GM21786 (cell line): ENCODE data around the gene ALKBH5.

Source experiments
- ATAC-seq: cut with Tn5 transposase; IDR thresholded peaks from one replicate; pipeline ENCODE4 v1.9.1; 2021; ENCODE audit not compliant: unreplicated experiment

The ALKBH5 gene

DNA sequence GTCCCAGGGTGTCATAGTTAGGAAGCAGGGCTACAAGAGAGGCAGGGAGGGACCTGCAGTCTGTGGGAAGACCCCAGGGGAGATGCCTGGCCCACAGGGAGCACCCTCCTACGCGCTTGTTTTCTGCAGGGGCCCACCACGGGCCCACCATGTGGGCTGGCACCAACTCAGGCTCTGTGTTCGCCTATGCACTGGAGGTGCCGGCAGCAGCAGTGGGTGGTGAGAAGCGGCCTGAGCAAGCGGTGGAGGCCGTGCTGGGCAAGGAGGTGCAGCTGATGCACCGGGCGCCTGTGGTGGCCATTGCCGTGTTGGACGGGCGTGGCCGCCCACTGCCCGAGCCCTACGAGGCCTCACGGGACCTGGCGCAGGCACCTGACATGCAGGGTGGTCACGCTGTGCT, 56.8 kb downstream of the ALKBH5 start:
- no peak for ATAC-seq

DNA sequence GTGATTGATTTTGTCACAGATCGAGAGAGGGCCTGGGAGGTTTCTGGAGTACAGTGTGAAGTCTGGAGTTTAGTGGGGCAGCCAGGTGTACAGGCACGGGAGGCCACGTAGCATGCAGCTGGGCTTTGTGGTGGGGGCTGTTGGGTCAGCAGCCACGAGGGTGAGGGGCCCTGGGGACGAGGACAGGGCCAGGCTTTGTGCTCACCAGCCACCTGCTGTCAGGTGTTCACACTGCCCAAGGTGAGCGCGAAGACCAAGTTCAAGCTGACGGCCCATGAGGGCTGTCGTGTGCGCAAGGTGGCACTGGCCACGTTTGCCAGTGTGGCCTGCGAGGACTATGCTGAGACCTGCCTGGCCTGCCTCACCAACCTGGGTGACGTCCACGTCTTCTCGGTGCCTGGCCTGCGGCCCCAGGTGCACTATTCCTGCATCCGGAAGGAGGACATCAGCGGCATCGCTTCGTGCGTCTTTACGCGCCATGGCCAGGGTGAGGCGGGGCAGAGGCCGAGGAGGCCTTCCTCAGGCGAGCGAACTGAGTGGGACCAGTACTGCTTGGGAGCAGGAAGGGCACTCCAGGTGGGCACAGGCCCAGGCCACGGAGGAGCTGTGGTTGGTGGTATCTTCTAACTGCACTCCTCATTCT, 57.7 kb downstream of the ALKBH5 start:
- no peak for ATAC-seq

DNA sequence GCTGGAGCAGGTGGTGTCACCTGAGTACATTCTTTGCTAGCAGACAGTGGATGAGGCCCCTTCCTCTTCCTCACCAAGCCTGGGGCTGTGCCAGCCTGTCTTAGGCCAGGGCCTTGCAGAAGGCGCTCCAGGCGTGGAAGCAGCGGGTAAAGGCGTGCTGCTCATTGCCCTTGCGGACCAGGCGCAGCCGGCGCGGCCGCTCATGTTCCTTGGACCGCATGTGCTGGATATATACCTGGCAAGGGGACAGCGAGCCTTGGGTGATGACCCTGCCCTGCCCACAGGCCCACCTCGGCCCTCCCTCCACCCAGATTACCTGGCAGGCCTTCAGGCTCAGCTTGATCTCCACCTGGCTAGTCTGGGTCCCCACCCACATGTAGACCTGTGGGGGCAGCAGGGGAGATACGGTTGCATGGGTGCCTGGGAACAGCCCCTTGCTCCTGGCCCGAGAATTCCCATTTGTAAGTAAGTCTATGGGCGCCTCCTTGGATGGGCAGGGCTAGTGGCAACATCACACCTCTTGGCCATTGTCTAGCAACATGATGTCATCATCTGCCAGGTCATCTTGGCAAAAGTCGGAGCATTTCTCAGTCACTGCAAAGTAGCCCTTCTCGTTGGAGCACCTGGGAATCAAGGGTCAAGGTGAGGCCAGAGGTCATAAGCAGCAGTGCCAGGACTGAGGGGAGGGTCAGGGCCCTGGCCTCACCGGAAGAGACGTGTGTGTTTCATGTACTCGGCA, 61.6 kb downstream of the ALKBH5 start:
- ATAC-seq, result no peak

DNA sequence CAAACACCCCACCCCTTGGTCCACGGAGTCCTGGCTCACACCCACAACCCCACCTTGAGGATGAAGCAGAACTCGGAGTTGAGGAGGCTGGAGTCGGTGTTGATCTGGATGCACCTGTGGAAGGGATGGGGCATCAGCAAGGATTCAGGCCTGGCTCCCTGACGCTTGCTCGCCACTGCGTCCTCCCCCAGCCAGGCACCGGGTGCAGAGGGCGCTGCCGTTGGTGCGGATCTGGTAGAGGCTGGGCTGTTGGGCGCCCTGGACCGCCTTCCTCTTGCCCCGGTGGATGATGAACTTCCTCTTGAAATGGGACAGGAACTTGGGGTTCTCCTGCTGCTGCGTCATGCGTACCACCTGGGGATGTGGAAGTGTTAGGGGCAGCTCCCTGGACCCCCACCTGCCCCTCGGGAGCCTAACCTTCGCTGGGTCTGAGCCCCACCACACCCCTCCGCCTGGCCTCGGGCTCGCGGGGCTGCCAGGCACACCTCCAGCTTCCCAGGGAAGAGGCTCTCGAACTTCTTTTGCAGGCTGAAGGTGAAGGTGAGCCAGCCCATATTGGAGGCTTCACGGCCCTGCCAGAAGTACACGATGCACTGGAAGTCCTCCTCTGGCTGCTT, 62.6 kb downstream of the ALKBH5 start:
- no peak for ATAC-seq

DNA sequence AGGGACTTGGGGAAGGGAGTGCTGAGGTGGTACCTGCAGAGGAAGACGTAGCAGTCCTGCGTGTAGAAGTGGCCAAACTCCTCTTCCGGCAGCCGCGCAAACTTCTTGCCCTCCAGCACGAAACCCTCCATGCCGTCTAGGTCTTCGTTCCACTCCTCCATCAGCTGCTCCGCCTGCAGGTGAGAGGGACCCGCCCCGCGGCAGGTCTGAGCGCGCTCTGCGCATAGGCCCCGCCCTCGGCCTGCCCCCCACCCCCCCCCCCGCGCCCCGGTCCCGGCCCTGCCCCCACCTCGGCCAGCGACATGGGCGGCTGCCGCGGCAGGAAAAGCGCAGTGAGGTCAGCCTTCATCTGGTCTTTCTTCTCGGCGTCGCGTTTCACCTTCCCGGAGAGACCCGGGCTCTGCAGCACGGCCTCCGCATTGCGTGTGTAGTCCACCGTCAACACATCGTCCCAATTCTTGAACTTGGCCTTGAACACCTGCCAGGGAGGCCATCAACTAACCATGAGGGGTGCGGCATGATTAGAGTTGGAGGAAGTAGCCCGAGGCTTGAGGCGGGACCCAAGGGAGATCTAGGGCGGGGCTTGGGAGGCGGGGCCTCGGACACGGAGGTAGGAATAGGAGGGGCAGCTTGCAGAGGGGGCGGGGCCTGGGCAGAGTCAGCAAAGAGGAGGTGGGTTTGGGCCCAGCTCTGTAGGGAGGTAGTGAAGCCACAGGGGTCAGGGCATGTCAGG, 63.4 kb downstream of the ALKBH5 start:
- no peak for ATAC-seq

DNA sequence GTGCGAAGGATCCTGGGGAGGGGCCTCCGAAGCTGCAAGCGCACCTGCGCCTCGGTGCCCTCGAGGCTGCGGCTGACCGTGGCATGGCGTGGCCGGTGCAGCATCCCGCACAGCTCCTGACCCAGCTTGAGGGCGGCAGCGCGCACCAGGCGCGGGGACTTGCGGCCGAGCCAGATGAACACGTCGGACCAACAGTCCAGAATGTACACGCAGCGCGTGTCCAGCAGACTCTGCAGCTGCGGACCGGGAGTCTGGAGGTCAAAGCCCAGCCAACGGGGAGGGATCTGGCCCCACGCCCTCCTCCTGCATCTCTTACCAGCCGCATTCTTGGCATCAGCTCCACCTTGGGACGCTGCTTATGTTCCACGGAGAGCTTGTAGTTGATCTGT, 64.0 kb downstream of the ALKBH5 start:
- no peak for ATAC-seq

DNA sequence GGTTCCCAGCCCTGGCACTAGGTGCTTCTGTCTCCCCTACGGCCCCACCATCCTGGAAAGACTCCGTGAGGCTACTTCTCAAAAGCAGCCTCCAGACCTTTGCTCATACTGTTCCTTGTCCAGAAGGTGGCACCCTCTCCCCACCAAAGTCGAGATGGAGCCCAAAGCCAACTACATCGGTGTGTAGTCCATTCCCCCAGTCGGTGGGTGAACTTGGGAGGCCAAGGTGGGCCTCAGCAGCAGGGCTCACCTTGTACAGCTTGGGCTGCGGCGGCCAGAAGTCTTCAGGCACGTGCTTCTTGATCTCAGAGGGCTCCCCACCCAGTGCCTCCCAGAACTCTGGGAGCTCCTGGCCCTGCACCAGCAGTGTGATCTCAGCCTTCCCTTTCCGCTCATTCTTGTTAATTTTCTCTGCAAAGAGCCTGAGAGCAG, 64.7 kb downstream of the ALKBH5 start:
- no peak for ATAC-seq

DNA sequence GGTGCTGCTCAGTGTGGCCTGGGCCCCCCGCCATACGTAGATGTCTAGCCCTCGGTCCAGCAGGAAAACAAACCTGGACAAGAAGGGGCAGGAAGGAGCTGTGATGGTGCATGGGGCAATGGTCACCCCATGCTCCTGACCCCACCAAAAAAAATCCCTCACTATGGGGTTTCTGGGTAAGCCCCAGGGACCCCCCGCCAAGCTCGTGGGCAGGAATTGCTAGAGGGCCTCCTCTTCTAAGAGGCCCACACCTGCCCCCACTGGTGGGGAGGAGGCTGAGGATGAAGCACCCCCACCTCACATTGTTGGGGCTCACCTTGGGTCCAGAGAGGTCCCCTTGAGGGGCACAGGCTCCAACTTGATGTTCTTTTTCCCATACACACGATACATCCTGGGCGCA, 65.2 kb downstream of the ALKBH5 start:
- no peak for ATAC-seq

DNA sequence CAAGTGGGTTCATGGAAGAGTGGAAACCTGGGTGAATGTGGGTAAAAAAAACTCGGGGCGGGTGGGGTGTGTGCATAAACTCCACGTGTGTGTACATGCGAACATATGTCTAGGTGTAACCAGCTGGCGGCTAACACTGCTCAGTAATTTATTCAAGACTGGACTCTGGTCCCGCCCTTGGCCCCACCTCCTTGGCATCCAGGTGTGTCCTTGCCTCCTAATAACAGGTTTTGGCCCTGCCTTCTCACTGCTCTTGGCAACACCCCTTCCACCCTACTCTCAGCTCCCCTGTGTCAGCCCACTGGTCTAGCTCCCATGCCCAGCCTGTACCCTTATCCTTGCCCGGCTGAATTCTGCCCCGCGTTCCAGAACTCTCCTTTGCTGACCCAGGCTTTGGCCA, 66.6 kb downstream of the ALKBH5 start:
- no peak for ATAC-seq

DNA sequence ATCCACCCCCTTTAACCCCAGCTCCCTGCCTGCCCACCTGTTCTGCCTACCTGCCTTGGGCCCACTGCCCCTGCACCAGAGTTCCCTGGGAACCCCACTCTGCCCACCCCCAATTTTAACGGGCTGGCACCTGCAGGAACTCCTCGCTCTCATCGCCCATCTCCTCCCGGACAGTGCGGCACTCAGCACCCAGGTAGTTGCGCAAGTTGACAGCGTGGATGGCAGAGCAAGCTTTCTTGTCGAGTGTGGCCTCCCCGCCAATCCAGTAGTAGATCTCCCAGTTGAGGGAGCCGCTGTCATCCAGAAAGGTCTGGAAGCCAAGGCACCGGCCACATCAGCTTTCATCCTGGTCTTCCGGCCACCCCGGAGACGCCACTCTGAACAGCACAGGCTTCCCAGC, 67.1 kb downstream of the ALKBH5 start:
- no peak for ATAC-seq

DNA sequence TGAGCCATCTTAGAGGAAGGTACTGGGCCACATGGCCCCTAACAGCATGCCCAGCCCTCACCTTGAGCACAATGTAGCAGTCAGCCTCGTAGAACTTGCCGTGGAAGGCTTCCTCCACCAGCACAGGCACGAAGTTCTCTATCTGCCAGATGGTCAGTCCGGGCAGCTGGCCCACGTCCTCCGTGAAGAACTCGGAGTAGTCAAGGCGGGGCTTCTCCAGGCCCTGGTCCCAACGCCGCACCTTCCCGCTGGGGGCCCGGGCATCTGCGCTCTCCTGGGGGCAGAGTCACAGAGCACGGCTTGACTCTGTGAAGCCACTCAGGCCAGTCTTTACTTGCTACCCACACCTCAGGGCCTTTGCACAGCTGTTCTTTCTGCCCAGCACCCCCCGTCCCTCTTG, 67.6 kb downstream of the ALKBH5 start:
- no peak for ATAC-seq

DNA sequence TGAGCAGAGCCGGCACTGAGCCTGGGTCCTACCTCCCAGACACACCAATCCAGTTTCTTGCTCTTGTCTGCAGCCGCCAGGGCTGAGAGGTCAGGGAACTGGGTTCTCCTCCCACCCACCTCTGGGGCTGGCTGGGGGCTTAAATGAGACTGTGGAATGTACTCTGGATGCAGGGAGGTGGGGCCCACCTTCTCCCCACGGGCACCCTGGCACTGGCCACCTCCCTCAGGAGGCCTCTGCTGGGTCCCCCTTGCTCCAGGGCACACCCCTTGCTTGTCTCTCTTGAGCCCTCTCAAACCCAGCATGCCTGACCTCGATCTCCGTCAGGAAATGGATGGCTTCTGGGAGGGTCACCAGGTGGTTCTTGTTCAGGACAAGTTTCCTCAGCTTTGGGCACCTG, 68.5 kb downstream of the ALKBH5 start:
- no peak for ATAC-seq

DNA sequence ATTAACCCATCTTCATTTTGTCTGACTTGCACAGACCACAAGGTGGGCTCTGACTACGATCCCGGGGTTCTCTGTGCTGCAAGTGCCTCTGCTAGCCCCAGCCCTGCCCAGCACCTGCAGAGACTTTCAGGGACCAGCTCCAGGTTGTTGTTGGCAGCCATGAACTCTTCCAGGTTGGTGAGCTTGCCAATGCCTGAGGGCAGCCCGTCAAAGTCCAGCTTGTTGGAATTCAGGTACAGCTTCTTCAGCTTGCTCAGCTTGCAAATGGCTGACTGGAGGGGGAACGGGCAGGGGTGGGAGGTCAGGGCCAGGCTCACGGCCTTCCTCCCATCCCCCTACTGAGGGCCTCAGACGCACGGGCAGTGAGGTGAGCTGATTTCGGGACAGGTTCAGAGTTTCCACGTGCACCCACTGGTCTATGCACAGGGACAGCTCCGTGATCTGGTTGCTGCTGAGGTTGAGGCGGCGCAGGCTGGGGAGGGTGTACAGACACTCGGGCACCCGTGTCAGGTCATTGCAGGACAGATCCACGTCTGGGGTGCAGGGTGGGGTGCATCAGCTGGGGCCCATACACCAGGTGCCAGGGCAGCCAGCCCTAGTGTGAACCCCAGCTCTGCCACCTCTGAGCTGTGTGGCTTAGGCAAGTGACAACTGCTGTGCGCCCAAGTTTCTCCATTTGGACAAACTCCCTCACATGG, 69.7 kb downstream of the ALKBH5 start:
- no peak for ATAC-seq

DNA sequence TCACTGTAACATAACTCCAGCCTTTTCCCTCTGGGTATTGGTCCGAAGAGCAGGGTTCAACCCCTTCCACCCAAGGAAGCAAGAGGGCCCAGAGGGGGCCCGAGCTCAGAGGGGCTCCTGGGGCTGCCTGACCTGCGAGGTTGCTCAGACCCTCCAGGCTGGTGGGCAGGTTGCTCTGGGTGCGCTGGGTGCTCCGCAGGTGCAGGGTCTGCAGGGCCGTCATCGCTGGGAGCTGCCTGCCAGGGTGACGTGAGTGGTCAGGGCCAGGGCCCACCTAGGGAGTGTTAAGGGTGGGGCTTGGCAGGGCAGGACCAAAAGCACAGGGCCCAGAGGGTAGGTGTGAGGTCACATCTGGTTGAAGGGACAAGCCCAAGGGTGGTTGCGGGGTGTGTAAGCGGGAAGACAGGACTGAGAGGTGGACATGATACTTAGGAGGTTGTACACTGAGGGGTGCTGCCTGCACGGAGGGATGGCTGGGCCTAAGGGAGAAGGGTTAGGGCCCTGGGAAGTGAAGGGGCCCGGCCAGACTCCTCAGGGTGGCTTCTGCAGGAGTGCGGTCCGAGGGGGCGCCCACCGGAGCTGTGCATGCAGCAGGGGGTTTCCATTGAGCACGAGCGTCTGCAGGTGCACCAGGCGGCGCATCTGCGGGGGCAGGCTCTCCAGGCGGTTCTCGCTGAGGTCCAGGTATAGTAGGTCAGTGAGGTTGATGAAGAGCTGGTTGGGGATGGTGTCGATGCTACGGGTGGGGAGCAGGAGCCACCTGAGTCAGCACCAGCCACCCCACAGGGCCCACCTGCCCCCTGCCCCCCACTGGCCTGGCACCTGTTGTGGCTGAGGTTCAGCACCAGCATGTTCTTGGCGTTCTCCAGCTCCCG, 70.6 kb downstream of the ALKBH5 start:
- ATAC-seq, result no peak

DNA sequence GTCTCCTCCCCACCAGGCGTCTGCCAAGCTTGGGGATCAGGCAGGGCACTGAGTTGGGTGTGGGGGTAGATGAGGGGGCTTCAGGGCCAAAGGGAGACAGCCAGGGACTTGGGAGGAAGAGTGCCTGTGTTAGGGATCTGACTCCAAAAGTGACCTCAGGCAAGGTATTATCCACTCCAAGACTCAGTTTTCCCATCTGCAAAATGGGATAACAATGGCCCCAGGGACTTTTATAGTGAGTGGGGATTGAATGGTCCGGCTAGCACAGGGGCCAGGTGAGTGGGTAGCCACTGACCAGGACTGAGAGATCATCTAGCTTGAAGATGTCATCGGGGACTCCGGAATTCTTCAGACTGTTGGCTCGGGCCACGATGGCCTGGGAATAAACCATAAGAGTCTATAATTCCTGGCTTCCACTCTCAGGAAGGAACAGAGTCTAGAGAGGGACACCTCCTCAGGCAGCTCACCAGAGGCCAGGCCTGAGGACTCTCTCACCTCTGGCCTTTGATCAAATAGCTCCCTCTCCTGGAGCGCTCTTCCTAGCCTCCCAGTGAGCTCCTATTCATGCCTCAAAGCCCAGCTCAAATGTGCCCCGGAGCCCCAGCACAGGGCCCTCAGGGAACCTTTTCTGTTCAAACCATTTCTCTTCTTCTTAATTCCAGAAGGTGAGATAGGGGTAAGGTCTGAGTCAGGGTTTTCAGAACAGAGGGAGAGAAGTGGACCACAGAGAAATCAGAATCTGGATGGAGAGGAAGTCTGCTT, 71.4 kb downstream of the ALKBH5 start:
- no peak for ATAC-seq

DNA sequence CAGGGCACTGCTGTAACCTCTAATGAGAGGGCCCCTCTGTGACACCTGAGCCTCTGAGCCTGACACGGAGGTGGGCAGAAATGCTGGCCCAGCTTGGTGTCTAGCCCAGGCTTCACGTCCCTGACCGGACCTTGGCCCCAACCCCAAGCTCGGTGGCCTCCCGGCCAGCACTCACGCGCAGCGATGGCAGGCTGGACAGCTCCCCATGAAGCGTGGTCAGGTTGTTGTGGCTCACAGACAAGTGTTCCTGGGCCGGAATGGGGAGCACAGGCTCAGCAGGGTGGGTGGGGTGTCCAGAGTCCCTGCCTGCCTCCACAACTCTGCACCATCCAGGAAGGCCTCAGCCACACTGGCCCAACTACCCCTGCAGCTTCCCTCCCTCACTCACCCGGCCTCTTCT, 72.7 kb downstream of the ALKBH5 start:
- ATAC-seq, result no peak

DNA sequence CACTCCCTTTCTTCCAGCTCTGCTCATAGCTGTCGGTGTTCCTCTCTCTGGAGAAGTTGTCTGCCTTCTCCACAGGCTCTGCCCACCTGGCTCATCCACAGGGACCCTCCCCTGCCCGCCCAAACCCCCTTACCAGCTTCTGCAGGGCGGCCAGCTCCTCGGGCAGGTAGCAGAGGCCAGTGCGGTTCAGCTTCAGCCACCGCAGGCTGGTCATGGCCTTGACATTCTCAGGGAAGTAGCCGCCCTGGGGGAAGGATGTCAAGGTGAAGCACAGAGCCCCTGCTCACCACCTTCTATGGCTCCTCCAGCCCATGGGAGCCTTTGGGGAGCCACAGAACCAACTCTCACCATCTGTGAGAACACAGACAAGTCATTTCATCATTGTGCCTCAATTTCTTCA, 73.1 kb downstream of the ALKBH5 start:
- ATAC-seq, result no peak

DNA sequence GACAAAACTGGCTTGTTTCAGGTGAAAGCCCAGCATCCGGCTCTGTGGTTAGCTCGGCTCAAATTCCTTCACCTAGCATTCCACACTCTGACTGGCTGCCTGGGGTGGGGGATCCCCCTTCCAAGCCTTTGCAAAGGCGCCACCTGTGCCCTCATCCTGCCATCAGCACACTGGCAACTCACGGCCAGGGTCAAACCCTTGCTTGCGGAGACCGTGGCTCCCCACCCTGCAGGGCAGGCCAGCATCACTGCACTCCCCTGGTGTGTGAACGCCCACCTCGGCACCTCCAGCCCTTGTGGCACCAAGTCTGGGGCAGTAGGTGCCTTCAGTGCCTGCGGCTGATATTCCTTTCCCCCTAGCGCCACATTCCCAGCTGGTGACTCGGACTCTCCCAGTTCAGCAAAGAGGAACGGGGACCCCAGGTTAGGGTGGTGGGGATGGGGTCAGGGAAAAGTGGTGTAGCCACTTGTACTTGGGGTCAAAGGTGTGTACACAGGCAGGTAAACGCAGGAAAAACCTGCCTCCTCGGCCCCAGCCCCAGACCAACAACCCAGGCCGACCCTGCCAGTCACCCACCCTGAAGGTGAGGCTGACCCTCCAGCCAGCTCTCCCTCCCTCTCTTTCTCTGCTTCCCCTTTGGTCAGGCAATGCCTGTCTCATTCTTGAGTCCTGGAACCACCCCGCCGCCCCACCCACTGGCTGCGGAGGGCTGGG, 73.8 kb downstream of the ALKBH5 start:
- no peak for ATAC-seq

DNA sequence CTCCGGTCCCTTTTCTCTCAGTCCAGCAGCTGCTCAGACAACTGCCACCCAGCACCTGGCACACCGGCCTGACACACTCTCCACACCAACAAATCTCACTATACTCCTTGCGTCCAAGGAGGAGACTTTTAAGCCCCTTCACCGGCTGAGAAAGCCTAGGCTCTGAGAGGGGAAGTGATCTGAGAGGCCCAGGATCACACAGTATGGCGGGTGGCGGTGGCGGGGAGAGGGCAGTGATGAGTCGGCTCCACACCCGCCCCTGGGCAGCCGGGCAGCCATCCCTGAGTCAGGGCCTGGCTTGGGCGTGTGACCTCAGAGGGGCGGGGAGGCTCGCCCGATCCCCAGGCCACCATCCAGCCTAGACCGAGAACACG, 74.3 kb downstream of the ALKBH5 start:
- no peak for ATAC-seq
